Esophagus squamous epithelium (tissue), 5 donors: ENCODE measurements around the gene SYNCRIP. TPM values are rescaled to one million over a fixed set of nuclear protein-coding genes. Genes with fewer than 3 reads are reported as not detected.

Experiments
- DNase-seq: peaks from one replicate; lab custom pipeline; 2025; lab: John Stamatoyannopoulos, UW
- H3K27ac ChIP-seq, 4 donors: fragments of 200-600 bp; sonication (generic); one replicate each; pipeline ENCODE4 v1.5.1; 2016 to 2019; ENCODE audit warnings: mild to moderate bottlenecking in 1 of 4
- H3K27me3 ChIP-seq, 4 donors: fragments of 200-600 bp; sonication (generic); 1 replicate in 3 of 4; 2 replicates in 1 of 4; pipeline versions ENCODE4 v1.5.1 to v1.6.0; 2017 to 2021; ENCODE audit warnings: antibody characterized with exemption in 1 of 4
- H3K36me3 ChIP-seq, 3 donors: fragments of 200-600 bp; sonication (generic); one replicate each; pipeline ENCODE4 v1.5.1; 2016 to 2019
- H3K4me1 ChIP-seq, 3 donors: fragments of 200-600 bp; sonication (generic); one replicate each; pipeline ENCODE4 v1.5.1; 2017 to 2019
- H3K4me3 ChIP-seq, 4 donors: fragments of 200-600 bp; sonication (generic); 1 replicate in 3 of 4; 2 replicates in 1 of 4; pipeline ENCODE4 v1.5.1; 2016 to 2019; ENCODE audit warnings: mild to moderate bottlenecking in 2 of 4, moderate library complexity in 1 of 4
- H3K9me3 ChIP-seq, 3 donors: fragments of 200-600 bp; sonication (generic); one replicate each; pipeline ENCODE4 v1.5.1; 2016 to 2019
- POLR2A ChIP-seq, 4 donors: fragments of 450-650 bp; IDR thresholded peaks; one replicate each; pipeline ENCODE4 v1.6.1; 2017; ENCODE audit warnings: antibody characterized with exemption in 4 of 4, mild to moderate bottlenecking in 4 of 4, moderate library complexity in 3 of 4
- WGBS, 2 donors: methylation state at CpG; one replicate each; pipeline ENCODE4 v1.1.5; 2018; 5-methylcytosine and 5-hydroxymethylcytosine counted together
- intact Hi-C: fragments of 100-400 bp; cut with DNase I; formaldehyde crosslinking; loops from one replicate; pipeline ENCODE4 v1.15.0; 2022
- total RNA-seq, 4 donors: library from RNA; depleted of rRNA; stranded (reverse); fragments of >200 nt; gene quantifications; one replicate each; pipeline ENCODE4 v1.1.0, GENCODE V29; 2016
- TF ChIP-seq, protein P1 (sequence below), 6 experiments: fragments of 450-650 bp in 4 of 6; fragments of 200-600 bp in 2 of 6; sonication (generic) in 2 of 6; IDR thresholded peaks; one replicate each; pipeline ENCODE4 v1.5.1; 2016 to 2019; ENCODE audit warnings: antibody characterized with exemption in 6 of 6, mild to moderate bottlenecking in 4 of 6, moderate library complexity in 4 of 6
- donor health status: DM: yes; HTN: yes; CAD: no.

The SYNCRIP gene
- 100 to 1,000 TPM in 2 of 4 donors, 10 to 100 TPM in 2; 64.6 to 100 (median 82.9) TPM for total RNA-seq

DNA sequence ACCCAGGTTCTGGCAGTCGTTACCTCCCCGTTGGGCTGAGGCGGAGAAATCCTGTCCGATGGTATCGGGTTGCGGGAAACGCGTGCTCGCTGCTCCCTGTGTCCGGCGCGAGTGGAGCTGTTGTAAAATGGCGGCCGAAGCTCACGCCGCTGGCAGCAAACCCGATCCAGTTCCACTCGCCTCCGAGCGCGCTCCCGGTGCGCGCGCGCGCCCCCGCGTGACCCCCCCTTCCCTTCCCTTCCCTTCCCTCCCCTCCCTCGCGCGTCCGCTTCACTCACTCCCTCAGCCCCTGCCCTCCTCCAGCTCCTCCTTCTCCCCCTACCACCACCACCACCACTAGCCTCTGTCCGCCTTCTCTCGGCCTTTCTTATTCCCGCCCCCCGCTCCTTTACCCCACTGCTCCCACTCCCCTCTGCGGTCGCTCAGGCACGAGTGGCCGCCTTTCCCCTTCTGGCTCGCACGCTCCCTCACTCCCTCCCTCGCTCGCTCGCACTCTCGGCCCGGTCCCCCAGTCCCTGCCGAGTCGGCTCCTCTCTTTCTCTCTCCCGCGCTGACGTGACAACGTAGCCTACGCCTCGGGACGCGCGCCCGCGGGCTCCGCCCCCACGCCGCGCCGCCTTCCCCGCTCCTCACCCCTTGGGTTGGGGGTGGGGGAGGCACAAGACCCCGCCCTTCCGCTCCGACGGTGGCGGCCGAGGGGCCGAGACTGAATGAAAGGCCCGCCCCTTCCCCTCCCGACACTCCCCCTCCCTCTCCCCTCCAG, at the start of gene SYNCRIP:
Gene SYNCRIP (minus strand): TSS at position 113 of the 763 bp plus-strand sequence. CDS start 1,447 bp downstream, outside the sequence.
- Histone ChIP-seq H3K27me3 (no peaks in the 10 kb centered on the region), H3K4me3 (peak within 1 kb of the TSS; percentile 94 to 100 (median 96)), H3K36me3 (peaks cover 0 to 28% (median 1%) of the 10 kb centered on the region in 3 donors), H3K4me1 (peaks cover 4 to 50% (median 34%) of the 10 kb centered on the region in 3 donors), H3K9me3 (no peaks in the 10 kb centered on the region), H3K27ac (peak within 1 kb of the TSS; percentile 97 to 100 (median 98))
- peak; percentile 98 for DNase-seq
- intact Hi-C loops, result loop anchor here (2.0 kb wide), 1 partner anchor 36 kb away; no protein-coding TSS in a partner anchor
- TF ChIP-seq, protein P1, sequence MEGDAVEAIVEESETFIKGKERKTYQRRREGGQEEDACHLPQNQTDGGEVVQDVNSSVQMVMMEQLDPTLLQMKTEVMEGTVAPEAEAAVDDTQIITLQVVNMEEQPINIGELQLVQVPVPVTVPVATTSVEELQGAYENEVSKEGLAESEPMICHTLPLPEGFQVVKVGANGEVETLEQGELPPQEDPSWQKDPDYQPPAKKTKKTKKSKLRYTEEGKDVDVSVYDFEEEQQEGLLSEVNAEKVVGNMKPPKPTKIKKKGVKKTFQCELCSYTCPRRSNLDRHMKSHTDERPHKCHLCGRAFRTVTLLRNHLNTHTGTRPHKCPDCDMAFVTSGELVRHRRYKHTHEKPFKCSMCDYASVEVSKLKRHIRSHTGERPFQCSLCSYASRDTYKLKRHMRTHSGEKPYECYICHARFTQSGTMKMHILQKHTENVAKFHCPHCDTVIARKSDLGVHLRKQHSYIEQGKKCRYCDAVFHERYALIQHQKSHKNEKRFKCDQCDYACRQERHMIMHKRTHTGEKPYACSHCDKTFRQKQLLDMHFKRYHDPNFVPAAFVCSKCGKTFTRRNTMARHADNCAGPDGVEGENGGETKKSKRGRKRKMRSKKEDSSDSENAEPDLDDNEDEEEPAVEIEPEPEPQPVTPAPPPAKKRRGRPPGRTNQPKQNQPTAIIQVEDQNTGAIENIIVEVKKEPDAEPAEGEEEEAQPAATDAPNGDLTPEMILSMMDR (IDR thresholded peaks at IDR 0.05), result no peak
- TF ChIP-seq POLR2A (IDR thresholded peaks at IDR 0.05), result peak in 2 of 4 donors; percentile 93 to 94
- WGBS, 2 donors, result 0 to 2% methylated on average over 32 to 45 of the region's 76 CpGs

GRCh38 chr6:85691478-85691877, 48.8 kb upstream of the SYNCRIP start:
- Histone ChIP-seq H3K36me3 (no peaks in the 10 kb centered on the region), H3K4me1 (no peaks in the 10 kb centered on the region), H3K27ac (no peak overlapping the region), H3K4me3 (no peak overlapping the region), H3K27me3 (no peaks in the 10 kb centered on the region), H3K9me3 (no peaks in the 10 kb centered on the region)
- no peak for TF ChIP-seq POLR2A (IDR thresholded peaks at IDR 0.05)
- TF ChIP-seq, protein P1 (IDR thresholded peaks at IDR 0.05), result no peak
- 87 to 100% methylated on average over 1 of the region's 1 CpG for WGBS, 2 donors
- no peak for DNase-seq
- intact Hi-C loops, result no loop called here

DNA sequence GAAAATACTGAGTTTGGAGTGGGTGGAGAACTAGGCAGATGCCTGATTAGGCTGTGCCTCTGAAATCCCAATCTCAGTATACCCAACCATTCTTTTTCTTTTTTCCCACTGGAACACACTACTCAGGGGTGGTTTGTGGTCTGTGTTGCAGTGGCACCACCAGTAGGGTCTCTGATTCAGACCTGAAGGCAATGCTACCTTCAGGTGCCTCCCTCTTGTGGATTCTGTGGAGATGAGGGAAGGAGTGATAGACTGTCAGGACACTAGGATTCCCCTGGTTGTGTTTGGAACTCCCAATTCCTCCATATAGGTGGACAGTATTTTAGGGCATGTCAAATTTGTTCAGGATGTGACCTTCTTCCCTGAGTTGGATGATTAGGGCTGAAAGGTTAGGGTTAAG, 47.4 kb upstream of the SYNCRIP start:
- H3K4me1 ChIP-seq, result no peaks in the 10 kb centered on the region
- TF ChIP-seq POLR2A (IDR thresholded peaks at IDR 0.05), result no peak
- TF ChIP-seq, protein P1 (IDR thresholded peaks at IDR 0.05), result no peak
- no peaks in the 10 kb centered on the region for H3K36me3 ChIP-seq
- no peak overlapping the region for H3K27ac ChIP-seq
- no peaks in the 10 kb centered on the region for H3K27me3 ChIP-seq
- intact Hi-C loops, result no loop called here
- DNase-seq, result no peak
- H3K4me3 ChIP-seq, result no peak overlapping the region
- no peaks in the 10 kb centered on the region for H3K9me3 ChIP-seq

- no peaks in the 10 kb centered on the region for H3K9me3 ChIP-seq
- H3K4me1 ChIP-seq, result no peaks in the 10 kb centered on the region
- no peak for TF ChIP-seq POLR2A (IDR thresholded peaks at IDR 0.05)
- TF ChIP-seq, protein P1 (IDR thresholded peaks at IDR 0.05), result no peak
- 54 to 76% methylated on average over 4 of the region's 4 CpGs for WGBS, 2 donors
- DNase-seq, result no peak
- no peak overlapping the region for H3K4me3 ChIP-seq
- H3K36me3 ChIP-seq, result no peaks in the 10 kb centered on the region
- no peaks in the 10 kb centered on the region for H3K27me3 ChIP-seq
- H3K27ac ChIP-seq, result no peak overlapping the region
- intact Hi-C loops, result no loop called here
Measured at GRCh38 chr6:85685713-85686112, 43.0 kb upstream of the SYNCRIP start.

DNA sequence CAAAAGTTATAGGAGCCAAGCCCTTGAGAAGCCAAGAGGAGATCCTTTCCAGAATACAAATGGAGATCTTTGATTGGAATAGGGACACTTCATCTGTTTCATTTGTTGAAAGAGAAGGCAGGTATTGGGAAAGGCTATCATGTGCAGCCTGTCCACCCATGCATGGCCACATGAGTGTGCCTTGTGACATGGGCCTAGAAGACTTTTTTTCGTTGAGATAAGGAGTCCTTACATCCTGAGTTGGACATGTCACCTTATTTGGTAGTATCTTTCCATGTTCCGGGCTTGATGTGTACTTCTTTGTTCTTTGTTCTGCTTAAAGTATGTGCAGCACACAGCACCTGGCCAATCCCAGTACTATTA, 42.1 kb upstream of the SYNCRIP start:
- 75 to 89% methylated on average over 2 of the region's 2 CpGs for WGBS, 2 donors
- H3K4me3 ChIP-seq, result no peak overlapping the region
- H3K27ac ChIP-seq, result no peak overlapping the region
- H3K36me3 ChIP-seq, result no peaks in the 10 kb centered on the region
- no peaks in the 10 kb centered on the region for H3K27me3 ChIP-seq
- no peaks in the 10 kb centered on the region for H3K9me3 ChIP-seq
- TF ChIP-seq, protein P1 (IDR thresholded peaks at IDR 0.05), result no peak
- TF ChIP-seq POLR2A (IDR thresholded peaks at IDR 0.05), result no peak
- DNase-seq, result no peak
- intact Hi-C loops, result no loop called here
- peaks cover 0 to 3% (median 0%) of the 10 kb centered on the region in 3 donors for H3K4me1 ChIP-seq
